Fibroblast of mammary gland (primary cell): ENCODE measurements around the gene PHOX2B.

Experiments
- DNase-seq: peaks from one replicate; pipeline ENCODE4 v3.0.0-alpha.2; 2010; ENCODE audit warnings: low read depth
- H3K4me3 ChIP-seq: 2 replicates; pipeline ENCODE4 v1.5.1; 2011; ENCODE audit warnings: low read depth, mild to moderate bottlenecking, low read length, moderate library complexity; ENCODE audit not compliant: control insufficient read depth
- TF ChIP-seq, protein P1 (sequence below): conservative IDR thresholded peaks from 2 replicates; pipeline ENCODE4 v1.5.1; 2011; ENCODE audit warnings: low read depth, low read length, inconsistent platforms; ENCODE audit not compliant: control insufficient read depth, insufficient read depth

The PHOX2B gene

DNA sequence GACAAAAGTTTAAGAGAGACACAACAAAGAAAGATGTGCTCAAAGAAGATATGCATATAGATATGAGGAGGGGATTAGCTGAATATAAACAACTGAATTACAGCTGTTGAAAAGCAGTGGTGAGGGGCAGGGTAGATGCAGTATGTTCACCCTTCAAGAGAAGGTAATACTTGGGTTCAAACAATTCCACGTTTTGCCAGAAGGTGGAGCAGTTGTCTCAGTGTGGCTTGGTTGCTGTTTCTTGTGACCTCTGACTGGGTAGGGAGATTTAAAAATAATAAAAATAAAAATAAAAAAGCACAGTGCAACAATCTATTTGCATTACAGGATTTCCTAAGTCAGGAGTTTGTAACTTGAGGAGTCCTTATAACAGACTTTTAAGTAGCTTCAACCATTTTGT, 23.3 kb downstream of the PHOX2B start:
- DNase-seq = no peak
- no peak overlapping the region for H3K4me3 ChIP-seq
- TF ChIP-seq, protein P1, sequence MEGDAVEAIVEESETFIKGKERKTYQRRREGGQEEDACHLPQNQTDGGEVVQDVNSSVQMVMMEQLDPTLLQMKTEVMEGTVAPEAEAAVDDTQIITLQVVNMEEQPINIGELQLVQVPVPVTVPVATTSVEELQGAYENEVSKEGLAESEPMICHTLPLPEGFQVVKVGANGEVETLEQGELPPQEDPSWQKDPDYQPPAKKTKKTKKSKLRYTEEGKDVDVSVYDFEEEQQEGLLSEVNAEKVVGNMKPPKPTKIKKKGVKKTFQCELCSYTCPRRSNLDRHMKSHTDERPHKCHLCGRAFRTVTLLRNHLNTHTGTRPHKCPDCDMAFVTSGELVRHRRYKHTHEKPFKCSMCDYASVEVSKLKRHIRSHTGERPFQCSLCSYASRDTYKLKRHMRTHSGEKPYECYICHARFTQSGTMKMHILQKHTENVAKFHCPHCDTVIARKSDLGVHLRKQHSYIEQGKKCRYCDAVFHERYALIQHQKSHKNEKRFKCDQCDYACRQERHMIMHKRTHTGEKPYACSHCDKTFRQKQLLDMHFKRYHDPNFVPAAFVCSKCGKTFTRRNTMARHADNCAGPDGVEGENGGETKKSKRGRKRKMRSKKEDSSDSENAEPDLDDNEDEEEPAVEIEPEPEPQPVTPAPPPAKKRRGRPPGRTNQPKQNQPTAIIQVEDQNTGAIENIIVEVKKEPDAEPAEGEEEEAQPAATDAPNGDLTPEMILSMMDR = peak; percentile 29

- H3K4me3 ChIP-seq = no peak overlapping the region
- TF ChIP-seq, protein P1 = no peak
Observed at GRCh38 chr4:41723286-41723685, 25.2 kb downstream of the PHOX2B start.

DNA sequence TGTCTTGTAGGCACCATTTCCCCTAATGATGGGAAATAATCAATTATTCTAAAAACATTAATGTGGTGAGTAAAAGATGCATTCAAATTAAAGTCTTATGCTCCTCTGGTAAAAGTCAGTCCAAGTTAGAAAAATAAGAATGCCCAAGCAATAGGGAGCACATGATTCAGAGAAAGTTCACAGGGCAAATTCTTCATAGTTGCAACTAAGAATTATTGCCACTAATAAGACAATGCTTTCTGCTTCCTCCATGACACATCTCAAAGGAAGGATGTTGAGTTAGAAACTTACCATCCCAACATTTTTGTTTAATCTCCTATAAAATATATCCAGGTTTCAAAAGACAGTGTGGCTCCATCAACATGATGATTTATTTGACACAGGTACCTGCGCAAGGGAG, 26.3 kb downstream of the PHOX2B start:
- no peak for DNase-seq
- H3K4me3 ChIP-seq = no peak overlapping the region
- TF ChIP-seq, protein P1 = no peak

More at GRCh38 chr4:41723286-41723685, 25.2 kb downstream of the PHOX2B start:
- DNase-seq = no peak

GRCh38 chr4:41719417-41719816, 29.1 kb downstream of the PHOX2B start:
- peak; percentile 33 for DNase-seq
- TF ChIP-seq, protein P1 = no peak
- H3K4me3 ChIP-seq = no peak overlapping the region

- H3K4me3 ChIP-seq = no peak overlapping the region
- TF ChIP-seq, protein P1 = no peak
- peak; percentile 28 for DNase-seq
Observed at GRCh38 chr4:41718907-41719306, 29.6 kb downstream of the PHOX2B start.

GRCh38 chr4:41715155-41715554, 33.4 kb downstream of the PHOX2B start:
- no peak for DNase-seq
- no peak overlapping the region for H3K4me3 ChIP-seq
- TF ChIP-seq, protein P1 = no peak
